K562 (cell line): Measurements from ENCODE around the gene PLEKHA7. TPM values are rescaled to one million over a fixed set of nuclear protein-coding genes. Genes with fewer than 3 reads are reported as not detected.

Experiments
- DPF2 ChIP-seq: fragments of 450-650 bp; IDR thresholded peaks from 2 replicates; pipeline ENCODE4 v1.6.1; 2016
- EP300 ChIP-seq: IDR thresholded peaks from 2 replicates; pipeline ENCODE4 v1.6.1; 2012; ENCODE audit warnings: low read length, improper control_type of control experiment
- KLF16 ChIP-seq: IDR thresholded peaks from 2 replicates; pipeline ENCODE4 v1.6.1; 2016; ENCODE audit warnings: antibody characterized with exemption
- MEF2A ChIP-seq: IDR thresholded peaks from 2 replicates; pipeline ENCODE4 v1.6.1; 2011; ENCODE audit warnings: low read depth, mild to moderate bottlenecking, low read length, moderate library complexity; ENCODE audit not compliant: control insufficient read depth
- NCOR1 ChIP-seq: fragments of 450-650 bp; IDR thresholded peaks from 2 replicates; pipeline ENCODE4 v1.6.1; 2016; ENCODE audit warnings: mild to moderate bottlenecking, moderate library complexity
- RCOR1 ChIP-seq, 2 experiments: IDR thresholded peaks; 2 replicates each; pipeline ENCODE4 v1.6.1; 2012; ENCODE audit warnings: low read depth in 2 of 2, low read length in 2 of 2, borderline replicate concordance in 1 of 2, improper control_type of control experiment in 1 of 2
- SREBF2 ChIP-seq: sonication (generic); formaldehyde crosslinking; IDR thresholded peaks from 2 replicates; pipeline ENCODE4 v1.4.0; 2020; ENCODE audit warnings: mild to moderate bottlenecking, missing genetic modification reagents
- SRSF9 ChIP-seq: fragments of 200-400 bp; formaldehyde crosslinking; IDR thresholded peaks from 2 replicates; pipeline ENCODE4 v1.6.1; 2017; ENCODE audit warnings: low read depth, low read length, borderline replicate concordance
- STAT5A ChIP-seq: IDR thresholded peaks from 2 replicates; pipeline ENCODE4 v1.6.1; 2012; ENCODE audit warnings: low read length, inconsistent platforms, borderline replicate concordance
- TAL1 ChIP-seq: fragments of 450-650 bp; IDR thresholded peaks from 2 replicates; pipeline ENCODE4 v1.6.1; 2016; ENCODE audit warnings: mild to moderate bottlenecking
- TBL1XR1 ChIP-seq, 2 experiments: IDR thresholded peaks; 2 replicates each; pipeline ENCODE4 v1.6.1; 2012; ENCODE audit warnings: improper control_type of control experiment in 2 of 2, low read length in 2 of 2, mild to moderate bottlenecking in 1 of 2
- TCF3 ChIP-seq: sonication (generic); formaldehyde crosslinking; IDR thresholded peaks from 2 replicates; pipeline ENCODE4 v1.4.0; 2020; ENCODE audit warnings: mild to moderate bottlenecking, missing genetic modification reagents
- TEAD4 ChIP-seq, 2 experiments: sonication (generic) in 1 of 2; formaldehyde crosslinking in 1 of 2; IDR thresholded peaks; 2 replicates each; pipeline versions ENCODE4 v1.6.1 to v1.8.0; 2012 to 2022; ENCODE audit warnings: borderline replicate concordance in 1 of 2, inconsistent platforms in 1 of 2, low read length in 1 of 2, mild to moderate bottlenecking in 1 of 2, missing genetic modification reagents in 1 of 2
- polyA plus RNA-seq, 8 experiments: library from polyadenylated mRNA; depleted of rRNA in 4 of 8; stranded (reverse) in 5 of 8; unstranded in 3 of 8; fragments of >200 nt; fragmentation: Nextera tagmentation in 2 of 8; fragmentation: Illumina TruSeq in 1 of 8; extraction: Ambion mirVana in 2 of 8; extraction: Trizol in 1 of 8; gene quantifications; 2 replicates each; pipeline versions ENCODE4 v1.2.1 to v1.2.3, GENCODE V29; 2011 to 2014; ENCODE audit warnings: inconsistent platforms in 1 of 8, missing spikeins in 1 of 8
- total RNA-seq, 7 experiments: library from RNA; depleted of rRNA in 6 of 7; stranded (reverse); fragments of >200 nt in 6 of 7; fragmentation: Illumina TruSeq in 2 of 7; extraction: Trizol in 2 of 7; gene quantifications; 2 replicates each; pipeline versions ENCODE4 v1.2.1 to v1.2.3, GENCODE V29; 2011 to 2021; ENCODE audit warnings: low replicate concordance in 1 of 7
- TF ChIP-seq, protein P1 (sequence below): fragments of 450-650 bp; IDR thresholded peaks from 2 replicates; pipeline ENCODE4 v1.6.1; 2017; ENCODE audit warnings: antibody characterized with exemption, mild to moderate bottlenecking
- TF ChIP-seq, protein P2 (sequence below): IDR thresholded peaks from 2 replicates; pipeline ENCODE4 v1.6.1; 2014; ENCODE audit warnings: antibody characterized with exemption
- TF ChIP-seq, protein P3 (sequence below): fragments of 250-450 bp; sonication (Bioruptor Pico); IDR thresholded peaks from 2 replicates; pipeline ENCODE4 v1.4.0; 2020
- TF ChIP-seq, protein P4 (sequence below): fragments of 450-650 bp; IDR thresholded peaks from 2 replicates; pipeline ENCODE4 v1.6.1; 2016
- TF ChIP-seq, protein P5 (sequence below), 2 experiments: IDR thresholded peaks; 2 replicates each; pipeline ENCODE4 v1.6.1; 2011; ENCODE audit warnings: borderline replicate concordance in 1 of 2, control low read depth in 1 of 2, low read depth in 1 of 2, low read length in 1 of 2, mild to moderate bottlenecking in 1 of 2, mixed read lengths in 1 of 2, moderate library complexity in 1 of 2; ENCODE audit not compliant: insufficient read depth in 1 of 2, insufficient read length in 1 of 2, poor library complexity in 1 of 2, severe bottlenecking in 1 of 2; ENCODE audit errors: extremely low read depth in 1 of 2

Gene PLEKHA7
- total and polyA plus RNA-seq, 9 of the 15 experiments (the other 6 are each of a cell fraction or from before 2014, with no cell fraction given): 0.06 to 0.77 (median 0.20) TPM; not detected in 1

DNA sequence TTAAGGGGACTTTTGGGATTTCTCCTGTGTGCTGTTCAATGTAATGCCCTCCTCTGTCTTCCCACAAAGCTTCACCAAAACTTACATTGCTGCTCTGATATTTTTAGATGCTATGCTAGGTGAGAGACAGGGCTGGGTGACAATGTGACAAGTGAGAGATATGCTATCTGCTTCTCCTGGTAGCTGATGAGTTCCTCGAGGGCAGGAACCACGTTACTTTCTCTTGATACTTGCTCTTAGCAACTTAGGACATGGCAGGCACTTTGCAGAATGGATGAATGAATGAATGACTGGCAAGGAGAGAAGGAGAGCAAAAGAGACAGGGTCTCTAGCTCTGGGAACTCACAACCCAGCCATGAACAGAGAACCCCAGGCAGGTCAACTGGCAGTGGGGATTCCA lies 160.4 kb downstream of the PLEKHA7 start (continued):
- TF ChIP-seq, protein P1, sequence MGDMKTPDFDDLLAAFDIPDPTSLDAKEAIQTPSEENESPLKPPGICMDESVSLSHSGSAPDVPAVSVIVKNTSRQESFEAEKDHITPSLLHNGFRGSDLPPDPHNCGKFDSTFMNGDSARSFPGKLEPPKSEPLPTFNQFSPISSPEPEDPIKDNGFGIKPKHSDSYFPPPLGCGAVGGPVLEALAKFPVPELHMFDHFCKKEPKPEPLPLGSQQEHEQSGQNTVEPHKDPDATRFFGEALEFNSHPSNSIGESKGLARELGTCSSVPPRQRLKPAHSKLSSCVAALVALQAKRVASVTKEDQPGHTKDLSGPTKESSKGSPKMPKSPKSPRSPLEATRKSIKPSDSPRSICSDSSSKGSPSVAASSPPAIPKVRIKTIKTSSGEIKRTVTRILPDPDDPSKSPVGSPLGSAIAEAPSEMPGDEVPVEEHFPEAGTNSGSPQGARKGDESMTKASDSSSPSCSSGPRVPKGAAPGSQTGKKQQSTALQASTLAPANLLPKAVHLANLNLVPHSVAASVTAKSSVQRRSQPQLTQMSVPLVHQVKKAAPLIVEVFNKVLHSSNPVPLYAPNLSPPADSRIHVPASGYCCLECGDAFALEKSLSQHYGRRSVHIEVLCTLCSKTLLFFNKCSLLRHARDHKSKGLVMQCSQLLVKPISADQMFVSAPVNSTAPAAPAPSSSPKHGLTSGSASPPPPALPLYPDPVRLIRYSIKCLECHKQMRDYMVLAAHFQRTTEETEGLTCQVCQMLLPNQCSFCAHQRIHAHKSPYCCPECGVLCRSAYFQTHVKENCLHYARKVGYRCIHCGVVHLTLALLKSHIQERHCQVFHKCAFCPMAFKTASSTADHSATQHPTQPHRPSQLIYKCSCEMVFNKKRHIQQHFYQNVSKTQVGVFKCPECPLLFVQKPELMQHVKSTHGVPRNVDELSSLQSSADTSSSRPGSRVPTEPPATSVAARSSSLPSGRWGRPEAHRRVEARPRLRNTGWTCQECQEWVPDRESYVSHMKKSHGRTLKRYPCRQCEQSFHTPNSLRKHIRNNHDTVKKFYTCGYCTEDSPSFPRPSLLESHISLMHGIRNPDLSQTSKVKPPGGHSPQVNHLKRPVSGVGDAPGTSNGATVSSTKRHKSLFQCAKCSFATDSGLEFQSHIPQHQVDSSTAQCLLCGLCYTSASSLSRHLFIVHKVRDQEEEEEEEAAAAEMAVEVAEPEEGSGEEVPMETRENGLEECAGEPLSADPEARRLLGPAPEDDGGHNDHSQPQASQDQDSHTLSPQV: peak; percentile 41; the same call in 1 of the 2 replicates
- TF ChIP-seq TEAD4 (IDR thresholded peaks at IDR 0.05; ENCODE audit: low read length) (peak; percentile 76), TEAD4 (CRISPR knock-in tag; IDR thresholded peaks at IDR 0.05; ENCODE audit: borderline replicate concordance) (no peak), SREBF2 (CRISPR knock-in tag) (no peak), NCOR1 (peak; percentile 62; the same call in 1 of the 2 replicates), MEF2A (peak; percentile 15; the same call in 1 of the 2 replicates), DPF2 (0 out of 2 replicates have a peak, but pooled peaks have one; percentile 14), RCOR1 (IDR thresholded peaks at IDR 0.05; ENCODE audit: borderline replicate concordance in 1 of 2, low read depth in 2 of 2, low read length in 2 of 2) (peak in 1 of 2 experiments; percentile 68; a peak in 1 of 4 replicates), KLF16 (peak; percentile 54; the same call in 1 of the 2 replicates), TBL1XR1 (IDR thresholded peaks at IDR 0.05; ENCODE audit: low read length in 2 of 2) (0 out of 4 replicates have a peak, but pooled peaks of 1 of the 2 experiments have one; percentile 22), TAL1 (peak; percentile 61; the same call in 1 of the 2 replicates), STAT5A (peak; percentile 43; the same call in 1 of the 2 replicates), EP300 (peak; percentile 55; the same call in 1 of the 2 replicates), SRSF9 (no peak), TCF3 (CRISPR knock-in tag) (peak; percentile 75)
- TF ChIP-seq, protein P2, sequence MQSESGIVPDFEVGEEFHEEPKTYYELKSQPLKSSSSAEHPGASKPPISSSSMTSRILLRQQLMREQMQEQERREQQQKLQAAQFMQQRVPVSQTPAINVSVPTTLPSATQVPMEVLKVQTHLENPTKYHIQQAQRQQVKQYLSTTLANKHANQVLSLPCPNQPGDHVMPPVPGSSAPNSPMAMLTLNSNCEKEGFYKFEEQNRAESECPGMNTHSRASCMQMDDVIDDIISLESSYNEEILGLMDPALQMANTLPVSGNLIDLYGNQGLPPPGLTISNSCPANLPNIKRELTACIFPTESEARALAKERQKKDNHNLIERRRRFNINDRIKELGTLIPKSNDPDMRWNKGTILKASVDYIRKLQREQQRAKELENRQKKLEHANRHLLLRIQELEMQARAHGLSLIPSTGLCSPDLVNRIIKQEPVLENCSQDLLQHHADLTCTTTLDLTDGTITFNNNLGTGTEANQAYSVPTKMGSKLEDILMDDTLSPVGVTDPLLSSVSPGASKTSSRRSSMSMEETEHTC: 0 out of 2 replicates have a peak, but pooled peaks have one; percentile 11
- TF ChIP-seq, protein P3, sequence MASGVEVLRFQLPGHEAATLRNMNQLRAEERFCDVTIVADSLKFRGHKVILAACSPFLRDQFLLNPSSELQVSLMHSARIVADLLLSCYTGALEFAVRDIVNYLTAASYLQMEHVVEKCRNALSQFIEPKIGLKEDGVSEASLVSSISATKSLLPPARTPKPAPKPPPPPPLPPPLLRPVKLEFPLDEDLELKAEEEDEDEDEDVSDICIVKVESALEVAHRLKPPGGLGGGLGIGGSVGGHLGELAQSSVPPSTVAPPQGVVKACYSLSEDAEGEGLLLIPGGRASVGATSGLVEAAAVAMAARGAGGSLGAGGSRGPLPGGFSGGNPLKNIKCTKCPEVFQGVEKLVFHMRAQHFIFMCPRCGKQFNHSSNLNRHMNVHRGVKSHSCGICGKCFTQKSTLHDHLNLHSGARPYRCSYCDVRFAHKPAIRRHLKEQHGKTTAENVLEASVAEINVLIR: no peak
- TF ChIP-seq, protein P4, sequence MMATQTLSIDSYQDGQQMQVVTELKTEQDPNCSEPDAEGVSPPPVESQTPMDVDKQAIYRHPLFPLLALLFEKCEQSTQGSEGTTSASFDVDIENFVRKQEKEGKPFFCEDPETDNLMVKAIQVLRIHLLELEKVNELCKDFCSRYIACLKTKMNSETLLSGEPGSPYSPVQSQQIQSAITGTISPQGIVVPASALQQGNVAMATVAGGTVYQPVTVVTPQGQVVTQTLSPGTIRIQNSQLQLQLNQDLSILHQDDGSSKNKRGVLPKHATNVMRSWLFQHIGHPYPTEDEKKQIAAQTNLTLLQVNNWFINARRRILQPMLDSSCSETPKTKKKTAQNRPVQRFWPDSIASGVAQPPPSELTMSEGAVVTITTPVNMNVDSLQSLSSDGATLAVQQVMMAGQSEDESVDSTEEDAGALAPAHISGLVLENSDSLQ: peak; percentile 52
- TF ChIP-seq, protein P5, sequence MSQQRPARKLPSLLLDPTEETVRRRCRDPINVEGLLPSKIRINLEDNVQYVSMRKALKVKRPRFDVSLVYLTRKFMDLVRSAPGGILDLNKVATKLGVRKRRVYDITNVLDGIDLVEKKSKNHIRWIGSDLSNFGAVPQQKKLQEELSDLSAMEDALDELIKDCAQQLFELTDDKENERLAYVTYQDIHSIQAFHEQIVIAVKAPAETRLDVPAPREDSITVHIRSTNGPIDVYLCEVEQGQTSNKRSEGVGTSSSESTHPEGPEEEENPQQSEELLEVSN (IDR thresholded peaks at IDR 0.05; ENCODE audit: borderline replicate concordance in 1 of 2, extremely low read depth in 1 of 2, insufficient read depth in 1 of 2, insufficient read length in 1 of 2, low read depth in 1 of 2, low read length in 1 of 2, poor library complexity in 1 of 2, severe bottlenecking in 1 of 2): peak in 1 of 2 experiments; percentile 13
- TF ChIP-seq, all 486 proteins: peak for 24
